K562 (cell line): ENCODE data around the gene ZFP36. TPM values are rescaled to one million over a fixed set of nuclear protein-coding genes. Genes with fewer than 3 reads are reported as not detected.

Experiments used
- DNMT1 ChIP-seq: fragments of 450-650 bp; IDR thresholded peaks from 2 replicates; pipeline ENCODE4 v1.6.1; 2016; ENCODE audit warnings: antibody characterized with exemption, mild to moderate bottlenecking
- KLF13 ChIP-seq: fragments of 450-650 bp; IDR thresholded peaks from 2 replicates; pipeline ENCODE4 v1.6.1; 2016; ENCODE audit warnings: missing genetic modification characterization, low read depth, mild to moderate bottlenecking, missing compliant biosample characterization, moderate library complexity, borderline replicate concordance
- PTBP1 ChIP-seq: fragments of 200-400 bp; formaldehyde crosslinking; IDR thresholded peaks from 2 replicates; pipeline ENCODE4 v1.6.1; 2017; ENCODE audit warnings: low read depth, low read length
- ZBTB40 ChIP-seq, 2 experiments: fragments of 450-650 bp in 1 of 2; sonication (generic) in 1 of 2; formaldehyde crosslinking in 1 of 2; IDR thresholded peaks; 2 replicates each; pipeline versions ENCODE4 v1.7.1 to v1.9.0; 2016 to 2022; ENCODE audit warnings: inconsistent platforms in 1 of 2, mild to moderate bottlenecking in 1 of 2, missing genetic modification reagents in 1 of 2
- ZNF717 ChIP-seq: fragments of 250-450 bp; sonication (Bioruptor Pico); IDR thresholded peaks from 2 replicates; pipeline ENCODE4 v1.5.0; 2021
- polyA plus RNA-seq, 8 experiments: library from polyadenylated mRNA; depleted of rRNA in 4 of 8; stranded (reverse) in 5 of 8; unstranded in 3 of 8; fragments of >200 nt; fragmentation: Nextera tagmentation in 2 of 8; fragmentation: Illumina TruSeq in 1 of 8; extraction: Ambion mirVana in 2 of 8; extraction: Trizol in 1 of 8; gene quantifications; 2 replicates each; pipeline versions ENCODE4 v1.2.1 to v1.2.3, GENCODE V29; 2011 to 2014; ENCODE audit warnings: inconsistent platforms in 1 of 8, missing spikeins in 1 of 8
- total RNA-seq, 7 experiments: library from RNA; depleted of rRNA in 6 of 7; stranded (reverse); fragments of >200 nt in 6 of 7; fragmentation: Illumina TruSeq in 2 of 7; extraction: Trizol in 2 of 7; gene quantifications; 2 replicates each; pipeline versions ENCODE4 v1.2.1 to v1.2.3, GENCODE V29; 2011 to 2021; ENCODE audit warnings: low replicate concordance in 1 of 7
- TF ChIP-seq, protein P1 (sequence below): fragments of 250-450 bp; sonication (Bioruptor Pico); IDR thresholded peaks from 2 replicates; pipeline ENCODE4 v1.5.0; 2021; ENCODE audit warnings: mild to moderate bottlenecking, borderline replicate concordance

ZFP36 gene
- total and polyA plus RNA-seq, 9 of the 15 experiments (the other 6 are each of a cell fraction or from before 2014, with no cell fraction given) = 1.0 to 20.1 (median 3.5) TPM

- TF ChIP-seq, protein P1, sequence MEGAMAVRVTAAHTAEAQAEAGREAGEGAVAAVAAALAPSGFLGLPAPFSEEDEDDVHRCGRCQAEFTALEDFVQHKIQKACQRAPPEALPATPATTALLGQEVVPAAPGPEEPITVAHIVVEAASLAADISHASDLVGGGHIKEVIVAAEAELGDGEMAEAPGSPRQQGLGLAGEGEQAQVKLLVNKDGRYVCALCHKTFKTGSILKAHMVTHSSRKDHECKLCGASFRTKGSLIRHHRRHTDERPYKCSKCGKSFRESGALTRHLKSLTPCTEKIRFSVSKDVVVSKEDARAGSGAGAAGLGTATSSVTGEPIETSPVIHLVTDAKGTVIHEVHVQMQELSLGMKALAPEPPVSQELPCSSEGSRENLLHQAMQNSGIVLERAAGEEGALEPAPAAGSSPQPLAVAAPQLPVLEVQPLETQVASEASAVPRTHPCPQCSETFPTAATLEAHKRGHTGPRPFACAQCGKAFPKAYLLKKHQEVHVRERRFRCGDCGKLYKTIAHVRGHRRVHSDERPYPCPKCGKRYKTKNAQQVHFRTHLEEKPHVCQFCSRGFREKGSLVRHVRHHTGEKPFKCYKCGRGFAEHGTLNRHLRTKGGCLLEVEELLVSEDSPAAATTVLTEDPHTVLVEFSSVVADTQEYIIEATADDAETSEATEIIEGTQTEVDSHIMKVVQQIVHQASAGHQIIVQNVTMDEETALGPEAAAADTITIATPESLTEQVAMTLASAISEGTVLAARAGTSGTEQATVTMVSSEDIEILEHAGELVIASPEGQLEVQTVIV (CRISPR knock-in tag) = no peak
- 0 out of 2 replicates have a peak, but pooled peaks have one; percentile 62 for TF ChIP-seq DNMT1
- TF ChIP-seq PTBP1 = peak; percentile 35; the same call in 1 of the 2 replicates
- peak; percentile 72 for TF ChIP-seq ZBTB40 (IDR thresholded peaks at IDR 0.05)
- TF ChIP-seq ZBTB40 (CRISPR knock-in tag; IDR thresholded peaks at IDR 0.05) = no peak
- no peak for TF ChIP-seq ZNF717 (CRISPR knock-in tag)
- no peak for TF ChIP-seq KLF13 (tag)
Observed at GRCh38 chr19:39410017-39410830, 3.6 kb downstream of the ZFP36 start (continued).
